ENCODE measurements around the gene SUCLG1. TPM values are rescaled to one million over a fixed set of nuclear protein-coding genes. Genes with fewer than 3 reads are reported as not detected.

Gene SUCLG1
- total RNA-seq, 1 experiment from 2014 or later, result 83.4 TPM

DNA sequence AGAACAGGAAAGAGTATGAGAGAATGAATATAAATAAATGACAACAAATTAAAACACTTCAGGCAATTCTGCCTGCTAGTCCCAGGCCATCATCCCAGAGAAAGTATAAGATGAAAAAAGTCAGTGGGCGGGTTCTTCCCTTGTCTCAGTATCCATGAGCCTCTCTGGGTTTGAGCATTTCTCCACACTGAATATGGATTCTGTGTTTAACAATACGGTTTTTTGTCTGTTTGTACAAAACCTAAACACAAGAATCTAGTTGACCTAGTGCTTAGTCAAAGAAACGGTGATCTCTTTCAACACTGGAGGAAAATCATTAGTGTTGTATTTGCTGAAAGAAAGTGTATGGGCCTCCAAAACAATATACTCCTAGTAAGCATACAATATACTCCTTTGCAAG is 10.0 kb downstream of the SUCLG1 start:
- no peak for DNase-seq
- Histone ChIP-seq H3K9ac (ENCODE audit: low read length) (no peak overlapping the region), H3K27me3 (ENCODE audit: low read length) (no peaks in the 10 kb centered on the region), H3K9me2 (replicated peaks; ENCODE audit: low read length) (no peaks in the 10 kb centered on the region), H3K9me3 (ENCODE audit: low read length) (no peaks in the 10 kb centered on the region), H4K20me1 (ENCODE audit: low read length) (no peaks in the 10 kb centered on the region), H3K4me3 (ENCODE audit: low read length) (no peak overlapping the region), H3F3A (ENCODE audit: low read length, unreplicated experiment) (no peaks in the 10 kb centered on the region), H3K36me3 (ENCODE audit: low read depth, low read length) (peaks cover 7% of the 10 kb centered on the region; the same call in 1 of the 2 replicates), H3K79me2 (ENCODE audit: low read length) (peaks cover 48% of the 10 kb centered on the region), H3K4me1 (ENCODE audit: insufficient read depth, low read length) (no peaks in the 10 kb centered on the region), H3K4me2 (ENCODE audit: low read length) (no peak overlapping the region), H2AFZ (ENCODE audit: low read length) (no peak overlapping the region), H3K27ac (ENCODE audit: low read length) (no peak overlapping the region)
- ChIA-PET POLR2A (ENCODE audit: unreplicated experiment) (no interaction called here), CTCF (no interaction called here)
- intact Hi-C loops (cut with micrococcal nuclease), result no loop called here
- no TSS peak for BruUV-seq (replicated peaks)
- no peak for ATAC-seq
- TF ChIP-seq EZH2 (IDR thresholded peaks at IDR 0.05; ENCODE audit: low read length, unreplicated experiment) (no peak), EZH2phosphoT487 (IDR thresholded peaks at IDR 0.05; ENCODE audit: borderline replicate concordance, low read length) (no peak)
- TF ChIP-seq, protein P1, sequence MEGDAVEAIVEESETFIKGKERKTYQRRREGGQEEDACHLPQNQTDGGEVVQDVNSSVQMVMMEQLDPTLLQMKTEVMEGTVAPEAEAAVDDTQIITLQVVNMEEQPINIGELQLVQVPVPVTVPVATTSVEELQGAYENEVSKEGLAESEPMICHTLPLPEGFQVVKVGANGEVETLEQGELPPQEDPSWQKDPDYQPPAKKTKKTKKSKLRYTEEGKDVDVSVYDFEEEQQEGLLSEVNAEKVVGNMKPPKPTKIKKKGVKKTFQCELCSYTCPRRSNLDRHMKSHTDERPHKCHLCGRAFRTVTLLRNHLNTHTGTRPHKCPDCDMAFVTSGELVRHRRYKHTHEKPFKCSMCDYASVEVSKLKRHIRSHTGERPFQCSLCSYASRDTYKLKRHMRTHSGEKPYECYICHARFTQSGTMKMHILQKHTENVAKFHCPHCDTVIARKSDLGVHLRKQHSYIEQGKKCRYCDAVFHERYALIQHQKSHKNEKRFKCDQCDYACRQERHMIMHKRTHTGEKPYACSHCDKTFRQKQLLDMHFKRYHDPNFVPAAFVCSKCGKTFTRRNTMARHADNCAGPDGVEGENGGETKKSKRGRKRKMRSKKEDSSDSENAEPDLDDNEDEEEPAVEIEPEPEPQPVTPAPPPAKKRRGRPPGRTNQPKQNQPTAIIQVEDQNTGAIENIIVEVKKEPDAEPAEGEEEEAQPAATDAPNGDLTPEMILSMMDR (conservative IDR thresholded peaks at IDR 0.05; ENCODE audit: low read depth, low read length), result no peak

GRCh38 chr2:84443477-84443876 is 15.6 kb downstream of the SUCLG1 start:
- H3K27me3 ChIP-seq (ENCODE audit: low read length), result no peaks in the 10 kb centered on the region
- ChIA-PET CTCF (no interaction called here), POLR2A (ENCODE audit: unreplicated experiment) (no interaction called here)
- H3K9ac ChIP-seq (ENCODE audit: low read length), result no peak overlapping the region
- no peaks in the 10 kb centered on the region for H3F3A ChIP-seq (ENCODE audit: low read length, unreplicated experiment)
- H4K20me1 ChIP-seq (ENCODE audit: low read length), result no peaks in the 10 kb centered on the region
- no peak overlapping the region for H3K4me3 ChIP-seq (ENCODE audit: low read length)
- ATAC-seq (no peak), DNase-seq (no peak)
- H3K27ac ChIP-seq (ENCODE audit: low read length), result no peak overlapping the region
- H3K4me1 ChIP-seq (ENCODE audit: insufficient read depth, low read length), result no peaks in the 10 kb centered on the region
- TF ChIP-seq EZH2 (IDR thresholded peaks at IDR 0.05; ENCODE audit: low read length, unreplicated experiment), result no peak
- no peak for TF ChIP-seq EZH2phosphoT487 (IDR thresholded peaks at IDR 0.05; ENCODE audit: borderline replicate concordance, low read length)
- TF ChIP-seq, protein P1 (conservative IDR thresholded peaks at IDR 0.05; ENCODE audit: low read depth, low read length), result no peak
- peaks cover 31% of the 10 kb centered on the region for H3K36me3 ChIP-seq (ENCODE audit: low read depth, low read length)
- no peaks in the 10 kb centered on the region for H3K9me3 ChIP-seq (ENCODE audit: low read length)
- H3K9me2 ChIP-seq (replicated peaks; ENCODE audit: low read length), result no peaks in the 10 kb centered on the region
- no peak overlapping the region for H2AFZ ChIP-seq (ENCODE audit: low read length)
- H3K79me2 ChIP-seq (ENCODE audit: low read length), result 0 out of 2 replicates have a peak, but pooled peaks cover 3% of the 10 kb centered on the region
- no peak overlapping the region for H3K4me2 ChIP-seq (ENCODE audit: low read length)
- BruUV-seq (replicated peaks), result no TSS peak
- intact Hi-C loops (cut with micrococcal nuclease), result no loop called here

DNA sequence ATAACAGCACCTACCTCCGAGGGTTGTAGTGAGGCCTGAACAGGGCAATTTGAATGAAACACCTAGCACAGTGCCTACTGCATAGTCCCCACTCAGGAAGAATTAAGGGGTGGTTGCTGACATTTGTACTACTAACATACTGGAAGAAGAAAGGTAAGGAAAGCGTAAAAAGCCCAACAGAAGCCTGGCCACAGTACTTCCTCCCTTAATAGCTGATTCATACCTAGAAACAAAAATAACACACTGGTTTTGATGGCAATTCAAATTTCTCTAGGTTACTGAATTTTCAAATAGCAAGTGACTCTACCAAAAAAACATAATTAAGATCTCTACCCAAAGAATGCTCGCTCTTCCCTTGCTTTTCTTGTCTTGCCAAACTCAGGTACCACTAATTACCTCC is 16.2 kb downstream of the SUCLG1 start:
- Histone ChIP-seq H3K79me2 (ENCODE audit: low read length) (no peaks in the 10 kb centered on the region), H4K20me1 (ENCODE audit: low read length) (no peaks in the 10 kb centered on the region), H3K27me3 (ENCODE audit: low read length) (no peaks in the 10 kb centered on the region), H3K27ac (ENCODE audit: low read length) (no peak overlapping the region), H3K9me3 (ENCODE audit: low read length) (no peaks in the 10 kb centered on the region), H3K4me1 (ENCODE audit: insufficient read depth, low read length) (no peaks in the 10 kb centered on the region), H3K4me2 (ENCODE audit: low read length) (no peak overlapping the region), H2AFZ (ENCODE audit: low read length) (no peak overlapping the region), H3K9me2 (replicated peaks; ENCODE audit: low read length) (no peaks in the 10 kb centered on the region), H3F3A (ENCODE audit: low read length, unreplicated experiment) (no peaks in the 10 kb centered on the region), H3K4me3 (ENCODE audit: low read length) (no peak overlapping the region), H3K9ac (ENCODE audit: low read length) (no peak overlapping the region), H3K36me3 (ENCODE audit: low read depth, low read length) (peaks cover 37% of the 10 kb centered on the region)
- intact Hi-C loops (cut with micrococcal nuclease), result no loop called here
- DNase-seq (no peak), ATAC-seq (no peak)
- CTCF ChIA-PET, result no interaction called here
- BruUV-seq (replicated peaks), result no TSS peak
- TF ChIP-seq, protein P1 (conservative IDR thresholded peaks at IDR 0.05; ENCODE audit: low read depth, low read length), result no peak
- TF ChIP-seq EZH2phosphoT487 (IDR thresholded peaks at IDR 0.05; ENCODE audit: borderline replicate concordance, low read length), result no peak
- no peak for TF ChIP-seq EZH2 (IDR thresholded peaks at IDR 0.05; ENCODE audit: low read length, unreplicated experiment)
- POLR2A ChIA-PET (ENCODE audit: unreplicated experiment), result no interaction called here
